GM12878 (cell line): Measurements from ENCODE around the gene SPINDOC. TPM values are rescaled to one million over a fixed set of nuclear protein-coding genes. Genes with fewer than 3 reads are reported as not detected.
A peak's percentile ranks its signal among the peaks of the same experiment; 100 is the strongest.

Experiments used
- ATAC-seq: fragments of 200-7000 bp; cut with Tn5 transposase; 3 replicates; pipeline ENCODE4 v1.9.1; 2020; ENCODE audit warnings: mild to moderate bottlenecking, moderate library complexity
- BruUV-seq: library from RNA; stranded (reverse); fragments of 400-500 nt; replicated peaks from 2 replicates; lab custom pipeline; 2021; lab: Mats Ljungman, UMichigan
- CTCF ChIA-PET: fragments of 300-600 bp; sonication (Branson Sonifier 250); formaldehyde crosslinking; extraction: SDS; loops from one replicate; lab custom pipeline; 2021; ENCODE audit warnings: inconsistent platforms; lab: Yijun Ruan, JAX
- POLR2A ChIA-PET: fragments of 350-600 bp; formaldehyde crosslinking; extraction: SDS; loops from one replicate; lab custom pipeline; 2021; ENCODE audit warnings: inconsistent platforms; lab: Charles Lee
- RAD21 ChIA-PET: fragments of 300-600 bp; sonication (Branson Sonifier 250); formaldehyde crosslinking; loops from one replicate; lab custom pipeline; 2023; ENCODE audit warnings: antibody characterized with exemption; ENCODE audit not compliant: unreplicated experiment; lab: Charles Lee
- SMC1A ChIA-PET: fragments of 300-600 bp; sonication (Branson Sonifier 250); formaldehyde crosslinking; loops from one replicate; lab custom pipeline; 2023; ENCODE audit not compliant: unreplicated experiment, uncharacterized antibody; lab: Charles Lee
- DNase-seq: peaks from one replicate; pipeline ENCODE4 v3.0.0-alpha.2; 2011; ENCODE audit warnings: low read depth, low spot score
- FAIRE-seq: peaks from 3 replicates; lab custom pipeline; 2011; peaks lifted over from hg19 to GRCh38; lab: Jason Lieb, UNC
- H2AFZ ChIP-seq: 2 replicates; pipeline ENCODE4 v1.6.0; 2011; ENCODE audit warnings: low read depth, low read length, control low read depth; ENCODE audit not compliant: control insufficient read depth
- H3K27ac ChIP-seq: 2 replicates; pipeline ENCODE4 v1.5.1; 2011; ENCODE audit warnings: control low read depth; ENCODE audit not compliant: control insufficient read depth, insufficient read depth
- H3K27me3 ChIP-seq, 2 experiments: replicated peaks in 1 of 2; 2 replicates each; pipeline versions ENCODE4 v1.6.0 to v1.6.1; 2011; ENCODE audit warnings: low read length in 1 of 2; ENCODE audit not compliant: control insufficient read depth in 2 of 2, insufficient read depth in 2 of 2
- H3K36me3 ChIP-seq, 2 experiments: 2 replicates each; pipeline ENCODE4 v1.5.1; 2011; ENCODE audit warnings: low read length in 1 of 2; ENCODE audit not compliant: control insufficient read depth in 2 of 2, insufficient read depth in 2 of 2
- H3K4me1 ChIP-seq: 2 replicates; pipeline ENCODE4 v1.6.1; 2011; ENCODE audit warnings: mild to moderate bottlenecking, low read length, moderate library complexity, mixed read lengths; ENCODE audit not compliant: control insufficient read depth, insufficient read depth
- H3K4me2 ChIP-seq: 2 replicates; pipeline ENCODE4 v1.6.0; 2011; ENCODE audit warnings: control low read depth; ENCODE audit not compliant: control insufficient read depth, insufficient read depth
- H3K4me3 ChIP-seq: fragments of 200-600 bp; sonication (generic); 2 replicates; pipeline ENCODE4 v1.5.1; 2016
- H3K79me2 ChIP-seq: 2 replicates; pipeline ENCODE4 v1.6.0; 2011; ENCODE audit warnings: low read length; ENCODE audit not compliant: control insufficient read depth, insufficient read depth
- H3K9ac ChIP-seq: 2 replicates; pipeline ENCODE4 v1.8.0; 2011; ENCODE audit warnings: low read length, control low read depth, mixed read lengths; ENCODE audit not compliant: control insufficient read depth, insufficient read depth
- H3K9me3 ChIP-seq: replicated peaks from 3 replicates; pipeline ENCODE4 v1.5.1; 2011; ENCODE audit warnings: mild to moderate bottlenecking, low read length; ENCODE audit not compliant: control insufficient read depth, insufficient read depth
- H4K20me1 ChIP-seq: 2 replicates; pipeline ENCODE4 v1.6.0; 2011; ENCODE audit not compliant: control insufficient read depth, insufficient read depth
- IKZF1 ChIP-seq: fragments of 450-650 bp; conservative IDR thresholded peaks from 2 replicates; pipeline ENCODE4 v1.6.1; 2017; ENCODE audit warnings: antibody characterized with exemption, mild to moderate bottlenecking
- JUND ChIP-seq: IDR thresholded peaks from 2 replicates; pipeline ENCODE4 v1.6.1; 2012; ENCODE audit warnings: low read depth, mild to moderate bottlenecking, low read length, improper control_type of control experiment, moderate library complexity
- NFIC ChIP-seq: IDR thresholded peaks from 2 replicates; pipeline ENCODE4 v1.6.1; 2012; ENCODE audit warnings: low read depth, mild to moderate bottlenecking, inconsistent platforms, low read length, moderate library complexity
- NFYB ChIP-seq: IDR thresholded peaks from 2 replicates; pipeline ENCODE4 v1.6.1; 2011; ENCODE audit warnings: low read depth, mild to moderate bottlenecking, low read length, improper control_type of control experiment, moderate library complexity; ENCODE audit not compliant: insufficient read depth
- PAX8 ChIP-seq: fragments of 450-650 bp; IDR thresholded peaks from 2 replicates; pipeline ENCODE4 v1.6.1; 2017; ENCODE audit warnings: mild to moderate bottlenecking, moderate library complexity
- PKNOX1 ChIP-seq: fragments of 450-650 bp; IDR thresholded peaks from 2 replicates; pipeline ENCODE4 v1.6.1; 2016; ENCODE audit warnings: mild to moderate bottlenecking
- RAD51 ChIP-seq: fragments of 450-650 bp; IDR thresholded peaks from 2 replicates; pipeline ENCODE4 v1.6.1; 2016; ENCODE audit warnings: moderate library complexity, mild to moderate bottlenecking, inconsistent platforms
- RELA ChIP-seq: fragments of 450-650 bp; IDR thresholded peaks from 2 replicates; pipeline ENCODE4 v1.8.0; 2014; ENCODE audit warnings: borderline replicate concordance; ENCODE audit not compliant: partially characterized antibody
- RUNX3 ChIP-seq: IDR thresholded peaks from 2 replicates; pipeline ENCODE4 v1.6.1; 2012; ENCODE audit warnings: low read length, inconsistent platforms
- SUZ12 ChIP-seq: fragments of 200-600 bp; sonication (generic); IDR thresholded peaks from one replicate; pipeline ENCODE4 v1.6.1; 2018; ENCODE audit warnings: antibody characterized with exemption, mild to moderate bottlenecking; ENCODE audit not compliant: unreplicated experiment
- USF1 ChIP-seq: IDR thresholded peaks from 2 replicates; pipeline ENCODE4 v1.6.1; 2011; ENCODE audit warnings: borderline replicate concordance, low read depth, mild to moderate bottlenecking, moderate library complexity, mixed read lengths, low read length; ENCODE audit not compliant: insufficient read depth; ENCODE audit errors: extremely low read length
- ZNF24 ChIP-seq: fragments of 450-650 bp; IDR thresholded peaks from 2 replicates; pipeline ENCODE4 v1.6.1; 2017; ENCODE audit warnings: antibody characterized with exemption, mild to moderate bottlenecking
- WGBS: methylation state at CpG from one replicate; pipeline ENCODE4 v1.1.6; 2016; ENCODE audit warnings: low lambda C conversion rate; ENCODE audit not compliant: insufficient replicate concordance, insufficient coverage; ENCODE audit errors: missing lambda C conversion rate; 5-methylcytosine and 5-hydroxymethylcytosine counted together
- in situ Hi-C: fragments of 300-500 bp; cut with MboI; formaldehyde crosslinking; loops from 9 replicates; pipeline ENCODE4 v1.14.3; 2018; ENCODE audit warnings: mixed read lengths
- intact Hi-C: fragments of 100-400 bp; cut with micrococcal nuclease; formaldehyde crosslinking; loops from one replicate; pipeline ENCODE4 v1.14.2; 2022; ENCODE audit not compliant: unreplicated experiment
- polyA plus RNA-seq, 11 experiments: library from polyadenylated mRNA; depleted of rRNA in 4 of 11; unstranded in 6 of 11; stranded (reverse) in 5 of 11; fragments of >200 nt; fragmentation: Nextera tagmentation in 4 of 11; fragmentation: Illumina TruSeq in 1 of 11; extraction: Ambion mirVana in 4 of 11; extraction: Trizol in 1 of 11; gene quantifications; 1 replicate in 1 of 11; 2 replicates in 10 of 11; pipeline versions ENCODE4 v1.2.1 to v1.2.3, GENCODE V29; 2011 to 2016; ENCODE audit warnings: inconsistent platforms in 2 of 11, missing spikeins in 2 of 11, low read depth in 1 of 11
- total RNA-seq, 4 experiments: library from RNA; depleted of rRNA in 3 of 4; stranded (reverse); fragments of >200 nt in 3 of 4; fragmentation: Illumina TruSeq in 1 of 4; extraction: Trizol in 1 of 4; gene quantifications; 2 replicates each; pipeline versions ENCODE4 v1.2.1 to v1.2.3, GENCODE V29; 2013 to 2021

The SPINDOC gene
- total and polyA plus RNA-seq, 10 of the 15 experiments (the other 5 are each of a cell fraction or from before 2014, with no cell fraction given) = 0.88 to 38.2 (median 16.9) TPM

- ChIA-PET SMC1A (interaction anchor here (0.9 kb wide), 1 partner anchor 155 kb away, joined by 3 read pairs; no protein-coding TSS in a partner anchor), CTCF (interaction anchor here (1.1 kb wide), 1 partner anchor 36 kb away, joined by 3 read pairs; the partner anchor contains the start of gene MARK2), POLR2A (interaction anchor here (0.5 to 0.7 kb wide), 2 partner anchors 297 to 550 kb away, joined by 6 read pairs; no protein-coding TSS in a partner anchor), RAD21 (no interaction called here)
- H2AFZ ChIP-seq = no peak overlapping the region
- TF ChIP-seq RELA (no peak), ZNF24 (no peak), RUNX3 (no peak), IKZF1 (no peak), RAD51 (no peak; the same call in 1 of the 2 replicates), NFYB (peak; percentile 27; the same call in 1 of the 2 replicates), USF1 (peak; percentile 37), NFIC (no peak), JUND (no peak), PAX8 (no peak), PKNOX1 (no peak), SUZ12 (no peak)
- H4K20me1 ChIP-seq = no peaks in the 10 kb centered on the region
- no peaks in the 10 kb centered on the region for H3K36me3 ChIP-seq
- DNase-seq = no peak
- BruUV-seq = no TSS peak
- 68% methylated on average over 10 of the region's 10 CpGs for WGBS
- in situ Hi-C loops = no loop called here
- no peak for FAIRE-seq
- H3K27ac ChIP-seq = no peak overlapping the region
- no peak overlapping the region for H3K9ac ChIP-seq
- no peak overlapping the region for H3K4me2 ChIP-seq
- H3K79me2 ChIP-seq = no peaks in the 10 kb centered on the region
- no peaks in the 10 kb centered on the region for H3K27me3 ChIP-seq
- ATAC-seq = peak; percentile 76
- H3K4me1 ChIP-seq = no peaks in the 10 kb centered on the region
- H3K9me3 ChIP-seq = no peaks in the 10 kb centered on the region
- intact Hi-C loops = no loop called here
- H3K4me3 ChIP-seq = no peak overlapping the region
Observed at GRCh38 chr11:63802637-63803414, 10.4 kb upstream of the SPINDOC start.
